Endothelial cell of umbilical vein (primary cell): Measurements from ENCODE around the gene MECP2. TPM values are rescaled to one million over a fixed set of nuclear protein-coding genes. Genes with fewer than 3 reads are reported as not detected.

Experiments used
- BruUV-seq: library from RNA; stranded (reverse); fragments of 400-500 nt; replicated peaks from 2 replicates; lab custom pipeline; 2021; lab: Mats Ljungman, UMichigan
- CTCF ChIA-PET: fragments of 300-600, 350-600 bp; sonication (Branson Sonifier 250); formaldehyde crosslinking; loops from one replicate; lab custom pipeline; 2021; ENCODE audit warnings: antibody characterized with exemption, inconsistent platforms; lab: Charles Lee
- POLR2A ChIA-PET: fragments of 300-600, 350-600 bp; sonication (Branson Sonifier 250); formaldehyde crosslinking; loops from one replicate; lab custom pipeline; 2021; ENCODE audit warnings: antibody characterized with exemption, inconsistent platforms; lab: Charles Lee
- DNase-seq: peaks from one replicate; pipeline ENCODE4 v3.0.0-alpha.2; 2011; ENCODE audit warnings: low read depth, low spot score
- FAIRE-seq: peaks from 2 replicates; lab custom pipeline; 2011; peaks lifted over from hg19 to GRCh38; lab: Jason Lieb, UNC
- H2AFZ ChIP-seq: 2 replicates; pipeline ENCODE4 v1.6.0; 2012; ENCODE audit warnings: low read depth, low read length, control low read depth, inconsistent platforms
- H3K27ac ChIP-seq: 2 replicates; pipeline ENCODE4 v1.5.1; 2011; ENCODE audit warnings: low read depth, mild to moderate bottlenecking, control low read depth, low read length, moderate library complexity; ENCODE audit not compliant: insufficient read depth
- H3K27me3 ChIP-seq, 2 experiments: 2 replicates each; pipeline versions ENCODE4 v1.6.0 to v1.6.1; 2011; ENCODE audit warnings: low read length in 2 of 2, mixed read lengths in 1 of 2; ENCODE audit not compliant: control insufficient read depth in 2 of 2, insufficient read depth in 2 of 2
- H3K36me3 ChIP-seq, 2 experiments: 2 replicates in 1 of 2; 3 replicates in 1 of 2; pipeline ENCODE4 v1.5.1; 2011; ENCODE audit warnings: low read length in 2 of 2, mild to moderate bottlenecking in 1 of 2, moderate library complexity in 1 of 2; ENCODE audit not compliant: control insufficient read depth in 2 of 2, insufficient read depth in 2 of 2; ENCODE audit errors: extremely low read depth in 1 of 2
- H3K4me1 ChIP-seq: 3 replicates; pipeline ENCODE4 v1.5.1; 2011; ENCODE audit warnings: mild to moderate bottlenecking, low read length; ENCODE audit not compliant: control insufficient read depth, insufficient read depth; ENCODE audit errors: extremely low read depth
- H3K4me2 ChIP-seq: 2 replicates; pipeline ENCODE4 v1.6.1; 2011; ENCODE audit warnings: low read length, control low read depth, mixed read lengths; ENCODE audit not compliant: insufficient read depth
- H3K4me3 ChIP-seq, 3 experiments: fragments of 200-600 bp in 1 of 3; sonication (generic), shearing (Covaris generic) in 1 of 3; replicated peaks in 1 of 3; 2 replicates each; pipeline ENCODE4 v1.5.1; 2011 to 2016; ENCODE audit warnings: control low read depth in 3 of 3, low read length in 3 of 3, mild to moderate bottlenecking in 2 of 3, inconsistent platforms in 1 of 3, low read depth in 1 of 3, moderate library complexity in 1 of 3; ENCODE audit not compliant: insufficient read depth in 1 of 3
- H3K79me2 ChIP-seq: 2 replicates; pipeline ENCODE4 v1.6.0; 2012; ENCODE audit warnings: low read length, inconsistent platforms; ENCODE audit not compliant: control insufficient read depth, insufficient read depth
- H3K9ac ChIP-seq: replicated peaks from 2 replicates; pipeline ENCODE3; 2011; ENCODE audit warnings: low read length, control low read depth; ENCODE audit not compliant: insufficient read depth; ENCODE audit errors: extremely low read depth
- H3K9me1 ChIP-seq: replicated peaks from 3 replicates; pipeline ENCODE4 v1.6.0; 2011; ENCODE audit warnings: mild to moderate bottlenecking, low read length; ENCODE audit not compliant: control insufficient read depth, insufficient read depth; ENCODE audit errors: extremely low read depth
- H3K9me3 ChIP-seq: replicated peaks from 2 replicates; pipeline ENCODE4 v1.5.1; 2012; ENCODE audit warnings: low read length, inconsistent platforms; ENCODE audit not compliant: control insufficient read depth, insufficient read depth
- H4K20me1 ChIP-seq: replicated peaks from 2 replicates; pipeline ENCODE3; 2011; ENCODE audit warnings: mild to moderate bottlenecking, low read length; ENCODE audit not compliant: control insufficient read depth, insufficient read depth; ENCODE audit errors: extremely low read depth
- CTCF ChIP-seq, 2 donors: IDR thresholded peaks; 1 replicate in 1 of 2; 2 replicates in 1 of 2; pipeline ENCODE4 v1.5.1; 2011; ENCODE audit warnings: low read length in 2 of 2, mild to moderate bottlenecking in 2 of 2, moderate library complexity in 2 of 2, control low read depth in 1 of 2, inconsistent platforms in 1 of 2, low read depth in 1 of 2; ENCODE audit not compliant: insufficient read depth in 1 of 2; ENCODE audit errors: extremely low read depth in 1 of 2
- EZH2 ChIP-seq: IDR thresholded peaks from 2 replicates; pipeline ENCODE4 v1.6.1; 2012; ENCODE audit warnings: borderline replicate concordance, low read depth, mild to moderate bottlenecking, moderate library complexity, low read length, inconsistent platforms; ENCODE audit not compliant: severe bottlenecking
- FOS ChIP-seq: IDR thresholded peaks from 2 replicates; pipeline ENCODE4 v1.6.1; 2011; ENCODE audit warnings: mild to moderate bottlenecking, low read length, moderate library complexity, borderline replicate concordance; ENCODE audit not compliant: insufficient read depth
- GATA2 ChIP-seq: IDR thresholded peaks from 2 replicates; pipeline ENCODE4 v1.7.0; 2011; ENCODE audit warnings: low read depth, mild to moderate bottlenecking, moderate library complexity, mixed read lengths, low read length; ENCODE audit not compliant: insufficient read length, insufficient read depth
- JUN ChIP-seq: IDR thresholded peaks from 2 replicates; pipeline ENCODE4 v1.6.1; 2011; ENCODE audit warnings: borderline replicate concordance, low read depth; ENCODE audit not compliant: insufficient read length, insufficient read depth
- MYC ChIP-seq: IDR thresholded peaks from one replicate; pipeline ENCODE4 v1.6.1; 2011; ENCODE audit warnings: mild to moderate bottlenecking, low read depth, low read length
- POLR2A ChIP-seq: IDR thresholded peaks from 2 replicates; pipeline ENCODE4 v1.6.1; 2012; ENCODE audit warnings: low read depth, mild to moderate bottlenecking, control low read depth, low read length
- POLR2AphosphoS5 ChIP-seq: IDR thresholded peaks from 2 replicates; pipeline ENCODE4 v1.6.1; 2012; ENCODE audit warnings: low read depth, mild to moderate bottlenecking, control low read depth, low read length, moderate library complexity; ENCODE audit not compliant: insufficient read depth
- dilution Hi-C: fragments of 300-500 bp; cut with MboI; formaldehyde crosslinking; loops from one replicate; pipeline ENCODE4 v1.15.0; 2019; ENCODE audit warnings: low sequenced_read_pairs; ENCODE audit not compliant: extremely low pct_ligation_motif_present
- intact Hi-C: fragments of 100-400 bp; cut with micrococcal nuclease; formaldehyde crosslinking; loops from one replicate; pipeline ENCODE4 v1.10.0; 2022
- polyA plus RNA-seq, 4 experiments: library from polyadenylated mRNA; depleted of rRNA in 3 of 4; stranded (reverse) in 3 of 4; unstranded in 1 of 4; fragments of >200 nt; gene quantifications; 2 replicates each; pipeline versions ENCODE4 v1.2.1 to v1.2.3, GENCODE V29; 2011 to 2012; ENCODE audit warnings: missing spikeins in 1 of 4
- total RNA-seq: library from RNA; stranded (reverse); gene quantifications from 2 replicates; pipeline ENCODE4 v1.2.3, GENCODE V29; 2021
- TF ChIP-seq, protein P1 (sequence below): IDR thresholded peaks from 2 replicates; pipeline ENCODE4 v1.6.1; 2011; ENCODE audit not compliant: insufficient read depth, insufficient read length

MECP2 gene
- total and polyA plus RNA-seq, 2 donors (not counting 3 experiments of a cell fraction or from before 2014, with no cell fraction given): 9.0 to 45.3 TPM

- CTCF ChIA-PET: interaction anchor here (1.4 kb wide), 1 partner anchor 8 kb away, joined by 4 read pairs; no protein-coding TSS in a partner anchor
- no peak for TF ChIP-seq CTCF (IDR thresholded peaks at IDR 0.05; ENCODE audit: extremely low read depth in 1 of 2, insufficient read depth in 1 of 2, low read depth in 1 of 2, low read length in 2 of 2)
- no peak for TF ChIP-seq FOS
- TF ChIP-seq GATA2: no peak
- TF ChIP-seq JUN: no peak
- TF ChIP-seq POLR2A: no peak
- TF ChIP-seq MYC: no peak
- no peak for TF ChIP-seq POLR2AphosphoS5
- TF ChIP-seq, protein P1, sequence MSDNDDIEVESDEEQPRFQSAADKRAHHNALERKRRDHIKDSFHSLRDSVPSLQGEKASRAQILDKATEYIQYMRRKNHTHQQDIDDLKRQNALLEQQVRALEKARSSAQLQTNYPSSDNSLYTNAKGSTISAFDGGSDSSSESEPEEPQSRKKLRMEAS: no peak
- TF ChIP-seq EZH2: no peak
- no peak for FAIRE-seq
These were observed 19.1 kb upstream of the MECP2 start for GRCh38 chrX:154116426-154117211.

More at GRCh38 chrX:154116426-154117211, 19.1 kb upstream of the MECP2 start:
- H3K36me3 ChIP-seq: no peaks in the 10 kb centered on the region
- intact Hi-C loops: no loop called here
- no peaks in the 10 kb centered on the region for H3K9me1 ChIP-seq
- no TSS peak for BruUV-seq
- no peak for DNase-seq
- dilution Hi-C loops: no loop called here
- no peak overlapping the region for H3K27ac ChIP-seq
- H3K4me2 ChIP-seq: no peak overlapping the region
- H3K9ac ChIP-seq: no peak overlapping the region
- H3K79me2 ChIP-seq: no peaks in the 10 kb centered on the region
- no peak overlapping the region for H2AFZ ChIP-seq
- no peaks in the 10 kb centered on the region for H4K20me1 ChIP-seq
- H3K4me1 ChIP-seq: no peaks in the 10 kb centered on the region
- H3K4me3 ChIP-seq: no peak overlapping the region
- no peaks in the 10 kb centered on the region for H3K27me3 ChIP-seq
- H3K9me3 ChIP-seq: no peaks in the 10 kb centered on the region
- POLR2A ChIA-PET: no interaction called here
